ENCODE results near the gene BTC. TPM values are rescaled to one million over a fixed set of nuclear protein-coding genes. Genes with fewer than 3 reads are reported as not detected.
"Not testable (repeated sequence)": the region's sequence is repeated elsewhere in the genome, so short reads cannot be mapped to it uniquely, and the experiment has no call there.

The BTC gene
- total RNA-seq, 1 experiment from 2014 or later, result 0.54 TPM

- DNase-seq (ENCODE audit: low read depth), result no peak
Measured at GRCh38 chr4:74758551-74759145, 35.7 kb downstream of the BTC start.

GRCh38 chr4:74757136-74757535 lies 37.2 kb downstream of the BTC start:
- DNase-seq (ENCODE audit: low read depth), result no peak

- DNase-seq (ENCODE audit: low read depth), result no peak
Measured at GRCh38 chr4:74755486-74755885, 38.8 kb downstream of the BTC start.

GRCh38 chr4:74754218-74754617 lies 40.1 kb downstream of the BTC start:
- DNase-seq (ENCODE audit: low read depth), result no peak

- no peak for DNase-seq (ENCODE audit: low read depth)
Measured at GRCh38 chr4:74752798-74753197, 41.5 kb downstream of the BTC start.

- no peak for DNase-seq (ENCODE audit: low read depth)
Measured at GRCh38 chr4:74751856-74752255, 42.5 kb downstream of the BTC start.

- DNase-seq (ENCODE audit: low read depth), result no peak
Measured at GRCh38 chr4:74751247-74751646, 43.1 kb downstream of the BTC start.

- no peak for DNase-seq (ENCODE audit: low read depth)
Measured at GRCh38 chr4:74742185-74742584, 52.1 kb downstream of the BTC start.

- no peak for DNase-seq (ENCODE audit: low read depth)
Measured at GRCh38 chr4:74738464-74739143, 55.7 kb downstream of the BTC start.

- DNase-seq (ENCODE audit: low read depth), result no peak
Measured at GRCh38 chr4:74734995-74735394, 59.3 kb downstream of the BTC start.

GRCh38 chr4:74733756-74734155 lies 60.6 kb downstream of the BTC start:
- DNase-seq (ENCODE audit: low read depth), result no peak

GRCh38 chr4:74724979-74725378 lies 69.3 kb downstream of the BTC start:
- DNase-seq (ENCODE audit: low read depth), result peak; percentile 0

GRCh38 chr4:74716436-74716765 lies 77.9 kb downstream of the BTC start:
- no peak for DNase-seq (ENCODE audit: low read depth)

- peak; percentile 15 for DNase-seq (ENCODE audit: low read depth)
Measured at GRCh38 chr4:74715706-74716435, 78.5 kb downstream of the BTC start.

GRCh38 chr4:74714611-74715130 lies 79.7 kb downstream of the BTC start:
- DNase-seq (ENCODE audit: low read depth), result no peak

GRCh38 chr4:74708135-74708534 lies 86.2 kb downstream of the BTC start:
- not testable (repeated sequence) for DNase-seq (ENCODE audit: low read depth)

Other genes with a start within 250 kb of the BTC start
- gene PARM1, start 138.6 kb upstream of the BTC start, total RNA-seq (2014; rRNA removed; shearing (Covaris generic)), result 0.17 and 0.22 TPM in 2 replicates

Data from M059J (cell line).